Measurements from ENCODE around the gene CROCC.

DNA sequence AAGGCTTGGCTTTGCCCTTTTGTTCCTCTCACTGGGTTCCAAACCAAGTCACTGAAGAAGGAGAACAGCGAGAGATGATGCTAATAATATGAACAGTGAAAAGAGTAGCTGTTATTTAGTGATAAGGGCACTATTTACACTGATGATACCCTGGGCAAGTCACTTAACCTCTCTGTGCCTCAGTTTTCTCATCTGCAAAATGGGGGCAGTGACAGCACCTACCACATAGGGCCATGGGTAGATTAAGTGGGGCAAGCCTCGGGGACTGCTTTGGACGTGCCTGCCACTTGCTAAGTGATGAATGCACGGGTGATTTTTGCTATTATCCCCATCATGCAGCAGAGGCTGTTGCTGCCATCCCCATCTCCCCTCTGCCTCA, 80.8 kb downstream of the CROCC start:
- TF ChIP-seq, protein P1, sequence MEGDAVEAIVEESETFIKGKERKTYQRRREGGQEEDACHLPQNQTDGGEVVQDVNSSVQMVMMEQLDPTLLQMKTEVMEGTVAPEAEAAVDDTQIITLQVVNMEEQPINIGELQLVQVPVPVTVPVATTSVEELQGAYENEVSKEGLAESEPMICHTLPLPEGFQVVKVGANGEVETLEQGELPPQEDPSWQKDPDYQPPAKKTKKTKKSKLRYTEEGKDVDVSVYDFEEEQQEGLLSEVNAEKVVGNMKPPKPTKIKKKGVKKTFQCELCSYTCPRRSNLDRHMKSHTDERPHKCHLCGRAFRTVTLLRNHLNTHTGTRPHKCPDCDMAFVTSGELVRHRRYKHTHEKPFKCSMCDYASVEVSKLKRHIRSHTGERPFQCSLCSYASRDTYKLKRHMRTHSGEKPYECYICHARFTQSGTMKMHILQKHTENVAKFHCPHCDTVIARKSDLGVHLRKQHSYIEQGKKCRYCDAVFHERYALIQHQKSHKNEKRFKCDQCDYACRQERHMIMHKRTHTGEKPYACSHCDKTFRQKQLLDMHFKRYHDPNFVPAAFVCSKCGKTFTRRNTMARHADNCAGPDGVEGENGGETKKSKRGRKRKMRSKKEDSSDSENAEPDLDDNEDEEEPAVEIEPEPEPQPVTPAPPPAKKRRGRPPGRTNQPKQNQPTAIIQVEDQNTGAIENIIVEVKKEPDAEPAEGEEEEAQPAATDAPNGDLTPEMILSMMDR (IDR thresholded peaks at IDR 0.05; ENCODE audit: low read length), result no peak
- TF ChIP-seq EZH2phosphoT487 (IDR thresholded peaks at IDR 0.05; ENCODE audit: low read length), result no peak
- no peak for TF ChIP-seq EZH2 (optimal IDR thresholded peaks at IDR 0.05; ENCODE audit: low read depth, low read length)

Measured in MM.1S (cell line).